ENCODE data around the gene COL5A1. TPM values are rescaled to one million over a fixed set of nuclear protein-coding genes. Genes with fewer than 3 reads are reported as not detected.
A peak's percentile ranks its signal among the peaks of the same experiment; 100 is the strongest.

The COL5A1 gene
- total and polyA plus RNA-seq, 2 donors (not counting 1 experiment from before 2014, with no cell fraction given) = 72.8 to 109 TPM

DNA sequence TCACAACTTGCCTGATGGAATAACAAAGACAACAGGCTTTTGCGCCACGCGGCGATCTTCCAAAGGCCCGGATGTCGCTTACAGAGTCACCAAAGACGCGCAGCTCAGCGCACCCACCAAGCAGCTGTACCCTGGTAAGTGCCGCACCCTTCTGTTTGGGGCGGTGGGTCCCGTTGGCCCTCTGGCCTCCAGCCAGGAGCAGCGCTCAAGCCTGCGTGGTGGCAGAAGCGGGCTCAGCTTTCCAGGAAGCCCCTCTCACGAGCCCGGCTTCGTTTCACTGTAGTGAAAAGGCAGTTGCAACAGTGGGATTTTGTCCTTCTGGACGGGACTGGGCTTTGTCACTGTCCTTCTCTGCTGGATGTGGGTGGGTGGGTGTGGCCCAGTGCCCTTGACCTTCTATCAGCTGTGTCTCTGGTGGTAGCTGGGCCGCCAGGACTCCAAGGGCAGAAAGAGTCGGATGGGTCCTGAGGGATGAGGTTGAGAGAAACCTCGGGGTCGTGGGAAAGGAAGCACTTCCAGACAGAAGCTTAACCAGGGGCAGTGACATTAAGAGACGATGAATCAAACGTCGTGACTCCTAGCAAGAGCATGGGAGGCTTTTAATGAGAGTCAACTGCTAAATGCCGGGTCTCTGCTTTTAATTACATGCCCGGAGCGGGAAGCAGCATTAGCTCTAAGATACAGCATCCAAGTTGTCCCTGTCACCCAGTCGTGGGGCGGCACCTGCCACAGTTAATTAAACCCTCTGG lies 49.5 kb downstream of the COL5A1 start:
- Histone ChIP-seq H3K27me3 (ENCODE audit: control insufficient read depth, insufficient read depth, low read length) (no peaks in the 10 kb centered on the region), H3K79me2 (ENCODE audit: control insufficient read depth, insufficient read depth, low read length) (peaks cover 42% of the 10 kb centered on the region), H3K27ac (ENCODE audit: insufficient read depth, low read length) (peak overlapping the region; percentile 19), H2AFZ (ENCODE audit: low read length) (no peak overlapping the region), H3K4me2 (ENCODE audit: extremely low read depth, insufficient read depth, low read length) (no peak overlapping the region), H3K4me3 (replicated peaks in 1 of 4; ENCODE audit: control extremely low read depth in 1 of 4, insufficient read depth in 1 of 4, low read depth in 3 of 4, low read length in 4 of 4) (no peak overlapping the region), H4K20me1 (ENCODE audit: control insufficient read depth, extremely low read depth, insufficient read depth, low read length) (peaks cover 3% of the 10 kb centered on the region), H3K4me1 (ENCODE audit: control insufficient read depth, extremely low read depth, insufficient read depth, low read length) (peaks cover 15% of the 10 kb centered on the region), H3K9ac (ENCODE audit: insufficient read depth, low read length) (peak overlapping the region; percentile 13), H3K9me3 (ENCODE audit: control insufficient read depth, insufficient read depth, low read depth, low read length) (no peaks in the 10 kb centered on the region), H3K36me3 (ENCODE audit: control insufficient read depth, insufficient read depth, low read length) (peaks cover 26% of the 10 kb centered on the region)
- TF ChIP-seq, protein P1, sequence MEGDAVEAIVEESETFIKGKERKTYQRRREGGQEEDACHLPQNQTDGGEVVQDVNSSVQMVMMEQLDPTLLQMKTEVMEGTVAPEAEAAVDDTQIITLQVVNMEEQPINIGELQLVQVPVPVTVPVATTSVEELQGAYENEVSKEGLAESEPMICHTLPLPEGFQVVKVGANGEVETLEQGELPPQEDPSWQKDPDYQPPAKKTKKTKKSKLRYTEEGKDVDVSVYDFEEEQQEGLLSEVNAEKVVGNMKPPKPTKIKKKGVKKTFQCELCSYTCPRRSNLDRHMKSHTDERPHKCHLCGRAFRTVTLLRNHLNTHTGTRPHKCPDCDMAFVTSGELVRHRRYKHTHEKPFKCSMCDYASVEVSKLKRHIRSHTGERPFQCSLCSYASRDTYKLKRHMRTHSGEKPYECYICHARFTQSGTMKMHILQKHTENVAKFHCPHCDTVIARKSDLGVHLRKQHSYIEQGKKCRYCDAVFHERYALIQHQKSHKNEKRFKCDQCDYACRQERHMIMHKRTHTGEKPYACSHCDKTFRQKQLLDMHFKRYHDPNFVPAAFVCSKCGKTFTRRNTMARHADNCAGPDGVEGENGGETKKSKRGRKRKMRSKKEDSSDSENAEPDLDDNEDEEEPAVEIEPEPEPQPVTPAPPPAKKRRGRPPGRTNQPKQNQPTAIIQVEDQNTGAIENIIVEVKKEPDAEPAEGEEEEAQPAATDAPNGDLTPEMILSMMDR (conservative IDR thresholded peaks at IDR 0.05 in 1 of 2, IDR thresholded peaks at IDR 0.05 in 1 of 2; ENCODE audit: low read depth in 1 of 2, low read length in 2 of 2) = no peak
- TF ChIP-seq EZH2 (IDR thresholded peaks at IDR 0.05; ENCODE audit: low read length, missing control alignments) = no peak
- DNase-seq (ENCODE audit: low read depth in 2 of 2) = peak in 1 of 2 donors; percentile 30

DNA sequence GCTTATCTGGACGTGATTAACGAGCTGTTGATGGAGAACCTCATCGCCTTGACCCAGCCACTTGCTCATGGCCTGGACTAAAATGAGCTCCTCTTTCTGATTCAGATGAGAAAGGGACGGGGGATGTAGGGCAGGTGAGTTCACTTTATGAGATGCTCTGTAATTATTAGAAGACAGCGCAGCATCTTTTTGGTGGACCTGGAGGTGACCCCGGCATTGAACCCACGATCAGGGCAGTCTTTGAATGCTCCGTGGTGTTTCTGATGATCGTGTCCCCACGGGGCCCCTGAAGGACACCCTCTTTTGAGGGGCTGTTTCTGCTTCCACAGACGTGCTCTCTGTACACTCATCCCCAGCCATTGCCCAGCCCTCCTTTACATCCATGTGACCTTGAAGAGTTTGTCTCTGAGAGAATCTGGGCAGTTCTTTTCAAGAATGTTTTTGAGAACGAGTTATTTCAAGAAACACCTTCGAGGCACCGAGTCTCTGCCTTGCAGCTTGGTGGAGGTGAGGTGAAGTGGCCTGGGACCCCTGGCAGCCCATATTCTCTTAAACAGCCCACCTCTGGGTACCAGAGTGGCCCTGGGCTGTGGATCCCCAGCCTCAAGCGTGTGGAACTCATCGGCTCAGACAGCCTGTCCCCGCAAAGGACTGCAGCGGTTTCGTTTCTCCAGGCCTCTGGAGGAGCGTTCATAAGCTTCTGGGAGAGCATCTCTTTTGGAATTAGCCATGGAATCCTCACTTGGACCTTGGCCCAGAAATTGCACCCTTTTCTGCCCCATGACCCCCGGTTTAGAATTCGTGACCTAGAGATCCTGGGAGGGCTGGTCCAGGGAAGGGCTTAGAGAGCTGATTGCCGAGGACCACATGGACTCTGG lies 50.3 kb downstream of the COL5A1 start:
- Histone ChIP-seq H3K27me3 (ENCODE audit: control insufficient read depth, insufficient read depth, low read length) (no peaks in the 10 kb centered on the region), H3K9me3 (ENCODE audit: control insufficient read depth, insufficient read depth, low read depth, low read length) (no peaks in the 10 kb centered on the region), H3K4me1 (ENCODE audit: control insufficient read depth, extremely low read depth, insufficient read depth, low read length) (peaks cover 15% of the 10 kb centered on the region), H3K9ac (ENCODE audit: insufficient read depth, low read length) (peak overlapping the region; percentile 33), H3K27ac (ENCODE audit: insufficient read depth, low read length) (peak overlapping the region; percentile 26), H3K4me3 (replicated peaks in 1 of 4; ENCODE audit: control extremely low read depth in 1 of 4, insufficient read depth in 1 of 4, low read depth in 3 of 4, low read length in 4 of 4) (no peak overlapping the region), H3K36me3 (ENCODE audit: control insufficient read depth, insufficient read depth, low read length) (peaks cover 25% of the 10 kb centered on the region), H3K4me2 (ENCODE audit: extremely low read depth, insufficient read depth, low read length) (no peak overlapping the region), H3K79me2 (ENCODE audit: control insufficient read depth, insufficient read depth, low read length) (peaks cover 36% of the 10 kb centered on the region), H2AFZ (ENCODE audit: low read length) (no peak overlapping the region), H4K20me1 (ENCODE audit: control insufficient read depth, extremely low read depth, insufficient read depth, low read length) (peaks cover 3% of the 10 kb centered on the region)
- DNase-seq (ENCODE audit: low read depth in 2 of 2) = no peak
- TF ChIP-seq EZH2 (IDR thresholded peaks at IDR 0.05; ENCODE audit: low read length, missing control alignments) = no peak
- TF ChIP-seq, protein P1 (conservative IDR thresholded peaks at IDR 0.05 in 1 of 2, IDR thresholded peaks at IDR 0.05 in 1 of 2; ENCODE audit: low read depth in 1 of 2, low read length in 2 of 2) = no peak

- Histone ChIP-seq H3K4me3 (replicated peaks in 1 of 4; ENCODE audit: control extremely low read depth in 1 of 4, insufficient read depth in 1 of 4, low read depth in 3 of 4, low read length in 4 of 4) (no peak overlapping the region), H3K27me3 (ENCODE audit: control insufficient read depth, insufficient read depth, low read length) (no peaks in the 10 kb centered on the region), H3K4me2 (ENCODE audit: extremely low read depth, insufficient read depth, low read length) (no peak overlapping the region), H3K36me3 (ENCODE audit: control insufficient read depth, insufficient read depth, low read length) (peaks cover 23% of the 10 kb centered on the region), H3K9ac (ENCODE audit: insufficient read depth, low read length) (no peak overlapping the region), H3K4me1 (ENCODE audit: control insufficient read depth, extremely low read depth, insufficient read depth, low read length) (peaks cover 15% of the 10 kb centered on the region), H3K79me2 (ENCODE audit: control insufficient read depth, insufficient read depth, low read length) (peaks cover 34% of the 10 kb centered on the region), H2AFZ (ENCODE audit: low read length) (no peak overlapping the region), H3K9me3 (ENCODE audit: control insufficient read depth, insufficient read depth, low read depth, low read length) (no peaks in the 10 kb centered on the region), H3K27ac (ENCODE audit: insufficient read depth, low read length) (no peak overlapping the region), H4K20me1 (ENCODE audit: control insufficient read depth, extremely low read depth, insufficient read depth, low read length) (peaks cover 3% of the 10 kb centered on the region)
- TF ChIP-seq, protein P1 (conservative IDR thresholded peaks at IDR 0.05 in 1 of 2, IDR thresholded peaks at IDR 0.05 in 1 of 2; ENCODE audit: low read depth in 1 of 2, low read length in 2 of 2) = no peak
- no peak for TF ChIP-seq EZH2 (IDR thresholded peaks at IDR 0.05; ENCODE audit: low read length, missing control alignments)
- no peak for DNase-seq (ENCODE audit: low read depth in 2 of 2)
Measured at GRCh38 chr9:134692573-134692860, 50.9 kb downstream of the COL5A1 start.

Data from fibroblast of lung (primary cell).